OCI-LY1 (cell line): Measurements from ENCODE around the gene EMSY.
A peak's percentile ranks its signal among the peaks of the same experiment; 100 is the strongest.

Experiments
- H2AFZ ChIP-seq: fragments of 200-600 bp; sonication (generic), shearing (Covaris generic); 2 replicates; pipeline ENCODE4 v1.6.0; 2014; ENCODE audit warnings: antibody characterized with exemption, mild to moderate bottlenecking, low read length
- H3F3A ChIP-seq: fragments of 200-600 bp; sonication (generic), shearing (Covaris generic); 2 replicates; pipeline ENCODE4 v1.6.0; 2014; ENCODE audit warnings: mild to moderate bottlenecking, antibody characterized with exemption, low read length, moderate library complexity; ENCODE audit not compliant: insufficient read depth
- H3K27ac ChIP-seq: fragments of 200-600 bp; sonication (generic); 2 replicates; pipeline ENCODE4 v1.5.1; 2014; ENCODE audit warnings: low read length, mixed run types, mild to moderate bottlenecking, low read depth; ENCODE audit not compliant: poor library complexity, severe bottlenecking
- H3K27me3 ChIP-seq: fragments of 200-600 bp; sonication (generic); 2 replicates; pipeline ENCODE4 v1.6.0; 2014; ENCODE audit warnings: antibody characterized with exemption, mild to moderate bottlenecking, low read length, moderate library complexity; ENCODE audit not compliant: insufficient read depth
- H3K36me3 ChIP-seq: fragments of 200-600 bp; sonication (generic); 2 replicates; pipeline ENCODE4 v1.6.1; 2014; ENCODE audit warnings: mild to moderate bottlenecking, antibody characterized with exemption, low read length, moderate library complexity, mixed read lengths; ENCODE audit not compliant: insufficient read depth
- H3K4me1 ChIP-seq: fragments of 200-600 bp; sonication (generic); 2 replicates; pipeline ENCODE4 v1.5.1; 2014; ENCODE audit warnings: mild to moderate bottlenecking, low read length, moderate library complexity; ENCODE audit not compliant: insufficient read depth, severe bottlenecking
- H3K4me2 ChIP-seq: fragments of 200-600 bp; sonication (generic), shearing (Covaris generic); 2 replicates; pipeline ENCODE4 v1.6.1; 2014; ENCODE audit warnings: low read length
- H3K4me3 ChIP-seq: fragments of 200-600 bp; sonication (generic); 2 replicates; pipeline ENCODE4 v1.5.1; 2014; ENCODE audit warnings: low read length, low read depth, mild to moderate bottlenecking, mixed read lengths; ENCODE audit not compliant: poor library complexity, severe bottlenecking
- H3K79me2 ChIP-seq: fragments of 200-600 bp; shearing (Covaris generic); 2 replicates; pipeline ENCODE4 v1.6.1; 2016; ENCODE audit warnings: mixed run types, low read length, mixed read lengths; ENCODE audit not compliant: insufficient read depth
- H3K9ac ChIP-seq: fragments of 200-600 bp; sonication (generic), shearing (Covaris generic); 2 replicates; pipeline ENCODE4 v1.6.1; 2014; ENCODE audit warnings: mild to moderate bottlenecking, low read length, mixed read lengths
- H3K9me2 ChIP-seq: fragments of 200-600 bp; sonication (generic), shearing (Covaris generic); 2 replicates; pipeline ENCODE4 v1.6.1; 2014; ENCODE audit warnings: low read depth, mild to moderate bottlenecking, low read length, mixed read lengths
- H3K9me3 ChIP-seq: fragments of 200-600 bp; shearing (Covaris generic); 2 replicates; pipeline ENCODE4 v1.6.1; 2014; ENCODE audit warnings: low read length, mixed read lengths
- H4K20me1 ChIP-seq: fragments of 200-600 bp; sonication (generic), shearing (Covaris generic); 2 replicates; pipeline ENCODE4 v1.6.0; 2016; ENCODE audit warnings: mild to moderate bottlenecking, low read length; ENCODE audit not compliant: insufficient read depth
- EZH2 ChIP-seq: fragments of 200-600 bp; sonication (generic), shearing (Covaris generic); IDR thresholded peaks from 2 replicates; pipeline ENCODE4 v1.8.0; 2017; ENCODE audit warnings: borderline replicate concordance, mixed run types, mild to moderate bottlenecking, antibody characterized with exemption, low read length, moderate library complexity, mixed read lengths
- TF ChIP-seq, protein P1 (sequence below): fragments of 200-600 bp; sonication (generic), shearing (Covaris generic); IDR thresholded peaks from 2 replicates; pipeline ENCODE4 v1.5.1; 2017; ENCODE audit warnings: mild to moderate bottlenecking, antibody characterized with exemption, low read length, moderate library complexity, mixed read lengths

Gene EMSY

DNA sequence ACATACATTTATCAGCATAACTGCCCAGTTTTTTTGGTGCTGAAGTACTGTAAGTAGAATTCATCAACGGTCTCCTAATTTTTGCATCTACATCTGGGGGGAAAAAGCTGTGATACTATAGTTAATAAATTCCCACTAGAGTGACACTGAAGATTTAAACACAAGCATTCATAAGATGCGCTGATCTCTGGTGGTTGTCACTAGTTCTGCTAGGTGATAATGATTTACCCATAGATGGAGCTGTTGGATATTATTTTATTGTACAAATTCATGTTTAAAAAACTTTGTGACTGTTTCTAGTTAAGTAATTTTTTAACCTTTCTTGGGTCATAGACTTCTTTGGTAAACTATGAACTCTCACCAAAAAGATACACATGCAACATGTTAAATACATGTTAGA lies 106.6 kb downstream of the EMSY start:
- Histone ChIP-seq H3K4me3 (no peak overlapping the region), H3K27ac (no peak overlapping the region), H3K79me2 (no peaks in the 10 kb centered on the region), H2AFZ (no peak overlapping the region), H3K9ac (no peak overlapping the region), H3K9me3 (no peaks in the 10 kb centered on the region), H3K4me2 (no peak overlapping the region), H3K36me3 (peaks cover 7% of the 10 kb centered on the region), H3K9me2 (no peaks in the 10 kb centered on the region), H3K27me3 (no peaks in the 10 kb centered on the region), H4K20me1 (no peaks in the 10 kb centered on the region), H3K4me1 (no peaks in the 10 kb centered on the region), H3F3A (no peaks in the 10 kb centered on the region)
- TF ChIP-seq EZH2: no peak
- TF ChIP-seq, protein P1, sequence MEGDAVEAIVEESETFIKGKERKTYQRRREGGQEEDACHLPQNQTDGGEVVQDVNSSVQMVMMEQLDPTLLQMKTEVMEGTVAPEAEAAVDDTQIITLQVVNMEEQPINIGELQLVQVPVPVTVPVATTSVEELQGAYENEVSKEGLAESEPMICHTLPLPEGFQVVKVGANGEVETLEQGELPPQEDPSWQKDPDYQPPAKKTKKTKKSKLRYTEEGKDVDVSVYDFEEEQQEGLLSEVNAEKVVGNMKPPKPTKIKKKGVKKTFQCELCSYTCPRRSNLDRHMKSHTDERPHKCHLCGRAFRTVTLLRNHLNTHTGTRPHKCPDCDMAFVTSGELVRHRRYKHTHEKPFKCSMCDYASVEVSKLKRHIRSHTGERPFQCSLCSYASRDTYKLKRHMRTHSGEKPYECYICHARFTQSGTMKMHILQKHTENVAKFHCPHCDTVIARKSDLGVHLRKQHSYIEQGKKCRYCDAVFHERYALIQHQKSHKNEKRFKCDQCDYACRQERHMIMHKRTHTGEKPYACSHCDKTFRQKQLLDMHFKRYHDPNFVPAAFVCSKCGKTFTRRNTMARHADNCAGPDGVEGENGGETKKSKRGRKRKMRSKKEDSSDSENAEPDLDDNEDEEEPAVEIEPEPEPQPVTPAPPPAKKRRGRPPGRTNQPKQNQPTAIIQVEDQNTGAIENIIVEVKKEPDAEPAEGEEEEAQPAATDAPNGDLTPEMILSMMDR: peak; percentile 25; the same call in 1 of the 2 replicates

DNA sequence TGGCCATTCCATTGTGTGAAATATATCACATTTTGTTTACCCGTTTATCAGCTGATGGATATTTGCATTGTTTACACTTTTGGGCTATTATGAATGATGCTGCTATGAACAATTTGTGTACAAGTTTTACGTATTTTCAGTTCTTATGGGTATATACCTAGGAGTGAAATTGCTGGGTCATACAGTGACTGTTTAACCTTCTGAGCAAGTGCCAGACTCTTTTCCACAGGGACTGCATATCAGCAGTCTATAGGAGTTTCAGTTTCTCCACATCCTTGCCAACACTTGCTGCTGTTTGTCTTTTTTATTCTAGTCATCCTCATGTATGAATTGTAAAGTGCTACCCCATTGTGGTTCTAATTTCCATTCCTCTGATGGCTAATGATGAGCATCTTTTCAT lies 108.2 kb downstream of the EMSY start:
- Histone ChIP-seq H4K20me1 (no peaks in the 10 kb centered on the region), H3K9me2 (no peaks in the 10 kb centered on the region), H3K4me2 (no peak overlapping the region)

DNA sequence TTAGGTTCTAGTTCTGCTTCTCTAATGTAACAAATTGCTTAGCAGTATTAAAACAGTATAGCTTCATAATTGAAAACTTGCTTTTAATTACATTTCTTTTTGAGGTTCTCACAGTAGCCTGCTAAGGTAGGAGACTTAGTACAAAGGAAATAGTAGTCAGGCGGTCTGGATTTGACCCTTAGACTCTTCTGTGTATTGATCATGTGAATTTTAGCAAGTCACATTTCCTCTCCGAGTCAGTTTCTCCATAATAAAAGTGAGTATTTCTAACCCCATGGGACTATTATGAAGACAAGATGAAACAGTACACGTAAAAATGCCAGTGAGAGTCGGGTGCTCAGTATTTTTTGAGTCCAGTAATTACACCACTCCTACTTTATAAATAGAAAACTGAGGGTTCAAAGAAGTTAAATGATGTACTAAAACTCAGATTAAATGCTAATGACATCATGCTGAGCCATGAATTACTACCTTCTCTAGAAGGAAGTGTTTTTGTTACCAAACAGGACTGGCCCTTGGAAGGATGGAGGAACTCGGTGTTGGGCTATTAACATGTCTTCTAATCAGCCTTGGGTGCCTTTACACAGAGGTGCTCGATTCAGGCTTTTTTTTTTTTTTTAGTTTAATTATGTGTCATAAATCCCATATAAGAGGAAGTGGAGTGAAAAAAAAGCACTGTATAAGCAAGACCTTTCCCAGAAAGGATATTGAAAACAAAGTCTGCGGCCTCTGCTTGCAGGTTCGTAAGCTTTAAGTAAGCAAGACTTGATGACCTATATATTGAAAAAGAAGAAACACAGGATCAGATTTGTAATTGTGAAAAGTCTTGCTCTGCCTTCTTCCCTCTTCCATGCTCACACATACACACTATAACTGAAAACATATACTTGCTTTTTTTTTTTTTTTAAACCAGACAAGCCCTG lies 109.0 kb downstream of the EMSY start:
- H2AFZ ChIP-seq: no peak overlapping the region
- no peak overlapping the region for H3K4me3 ChIP-seq
- TF ChIP-seq, protein P1: no peak
- H3K36me3 ChIP-seq: no peaks in the 10 kb centered on the region; the same call in 1 of the 2 replicates
- H3K79me2 ChIP-seq: no peaks in the 10 kb centered on the region
- H3K9me2 ChIP-seq: no peaks in the 10 kb centered on the region
- H3K9me3 ChIP-seq: no peaks in the 10 kb centered on the region
- no peaks in the 10 kb centered on the region for H3F3A ChIP-seq
- H3K4me1 ChIP-seq: no peaks in the 10 kb centered on the region
- no peak overlapping the region for H3K4me2 ChIP-seq
- no peaks in the 10 kb centered on the region for H3K27me3 ChIP-seq
- no peak overlapping the region for H3K9ac ChIP-seq
- H4K20me1 ChIP-seq: no peaks in the 10 kb centered on the region
- H3K27ac ChIP-seq: no peak overlapping the region

More for the DNA sequence above, 108.2 kb downstream of the EMSY start:
- no peaks in the 10 kb centered on the region for H3F3A ChIP-seq
- no peaks in the 10 kb centered on the region for H3K79me2 ChIP-seq
- no peak overlapping the region for H2AFZ ChIP-seq
- no peak overlapping the region for H3K9ac ChIP-seq
- no peak for TF ChIP-seq EZH2
- TF ChIP-seq, protein P1: no peak
- H3K36me3 ChIP-seq: no peaks in the 10 kb centered on the region; the same call in 1 of the 2 replicates
- H3K9me3 ChIP-seq: no peaks in the 10 kb centered on the region
- no peak overlapping the region for H3K27ac ChIP-seq
- H3K27me3 ChIP-seq: no peaks in the 10 kb centered on the region
- H3K4me1 ChIP-seq: no peaks in the 10 kb centered on the region
- no peak overlapping the region for H3K4me3 ChIP-seq
